Measurements from ENCODE around the gene PMP22. TPM values are rescaled to one million over a fixed set of nuclear protein-coding genes. Genes with fewer than 3 reads are reported as not detected.

PMP22 gene
- total RNA-seq, 1 experiment from 2014 or later = 1.7 TPM

DNA sequence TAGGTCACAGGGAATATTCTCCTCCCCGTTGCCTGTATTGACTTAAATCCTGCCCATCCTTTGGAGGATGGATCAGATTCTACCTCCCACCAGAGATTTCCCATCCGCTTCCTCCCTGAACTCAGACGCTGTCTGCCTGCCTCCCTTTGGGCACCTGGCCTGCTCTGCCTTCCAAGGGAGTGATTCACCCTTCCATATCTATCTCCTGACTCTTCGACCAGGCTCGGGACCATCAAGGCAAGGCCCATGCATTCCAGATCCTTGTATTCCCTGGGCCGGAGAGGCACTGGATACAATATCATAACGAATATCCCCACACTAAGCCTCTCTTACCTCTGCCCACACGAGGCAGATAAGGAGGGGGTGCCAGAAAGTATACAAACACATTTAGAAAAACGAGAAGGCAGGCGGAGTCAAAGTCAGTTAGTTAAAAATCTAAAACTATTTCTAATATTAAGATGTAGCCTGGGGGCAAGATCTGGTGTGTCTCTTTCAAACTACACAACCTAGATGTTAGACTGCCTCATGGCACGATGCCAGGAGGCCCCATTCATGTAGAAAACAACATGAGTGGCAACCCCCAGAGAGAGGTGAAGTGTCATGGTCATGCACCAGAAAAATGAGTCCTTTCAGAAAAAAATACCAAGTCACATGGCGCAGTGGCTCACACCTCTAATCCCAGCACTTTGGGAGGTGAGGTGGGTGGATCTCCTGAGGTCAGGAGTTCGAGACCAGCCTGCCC, 9.2 kb downstream of the PMP22 start:
- CTCF ChIA-PET = no interaction called here
- Mint-ChIP-seq H3K27ac (ENCODE audit: unreplicated experiment) (no peak overlapping the region), H3K27me3 (ENCODE audit: unreplicated experiment) (peaks cover 1% of the 10 kb centered on the region), H3K4me1 (ENCODE audit: low read depth, unreplicated experiment) (no peaks in the 10 kb centered on the region), H3K36me3 (ENCODE audit: insufficient read depth, unreplicated experiment) (no peaks in the 10 kb centered on the region), H3K9me3 (ENCODE audit: low read depth, unreplicated experiment) (peaks cover 4% of the 10 kb centered on the region), H3K4me3 (ENCODE audit: low read depth, unreplicated experiment) (no peak overlapping the region)
- BruUV-seq (replicated peaks) = no TSS peak
- DNase-seq = no peak
- intact Hi-C loops (cut with micrococcal nuclease; ENCODE audit: unreplicated experiment) = no loop called here
- TF ChIP-seq, protein P1, sequence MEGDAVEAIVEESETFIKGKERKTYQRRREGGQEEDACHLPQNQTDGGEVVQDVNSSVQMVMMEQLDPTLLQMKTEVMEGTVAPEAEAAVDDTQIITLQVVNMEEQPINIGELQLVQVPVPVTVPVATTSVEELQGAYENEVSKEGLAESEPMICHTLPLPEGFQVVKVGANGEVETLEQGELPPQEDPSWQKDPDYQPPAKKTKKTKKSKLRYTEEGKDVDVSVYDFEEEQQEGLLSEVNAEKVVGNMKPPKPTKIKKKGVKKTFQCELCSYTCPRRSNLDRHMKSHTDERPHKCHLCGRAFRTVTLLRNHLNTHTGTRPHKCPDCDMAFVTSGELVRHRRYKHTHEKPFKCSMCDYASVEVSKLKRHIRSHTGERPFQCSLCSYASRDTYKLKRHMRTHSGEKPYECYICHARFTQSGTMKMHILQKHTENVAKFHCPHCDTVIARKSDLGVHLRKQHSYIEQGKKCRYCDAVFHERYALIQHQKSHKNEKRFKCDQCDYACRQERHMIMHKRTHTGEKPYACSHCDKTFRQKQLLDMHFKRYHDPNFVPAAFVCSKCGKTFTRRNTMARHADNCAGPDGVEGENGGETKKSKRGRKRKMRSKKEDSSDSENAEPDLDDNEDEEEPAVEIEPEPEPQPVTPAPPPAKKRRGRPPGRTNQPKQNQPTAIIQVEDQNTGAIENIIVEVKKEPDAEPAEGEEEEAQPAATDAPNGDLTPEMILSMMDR (IDR thresholded peaks at IDR 0.05; ENCODE audit: unreplicated experiment) = no peak

DNA sequence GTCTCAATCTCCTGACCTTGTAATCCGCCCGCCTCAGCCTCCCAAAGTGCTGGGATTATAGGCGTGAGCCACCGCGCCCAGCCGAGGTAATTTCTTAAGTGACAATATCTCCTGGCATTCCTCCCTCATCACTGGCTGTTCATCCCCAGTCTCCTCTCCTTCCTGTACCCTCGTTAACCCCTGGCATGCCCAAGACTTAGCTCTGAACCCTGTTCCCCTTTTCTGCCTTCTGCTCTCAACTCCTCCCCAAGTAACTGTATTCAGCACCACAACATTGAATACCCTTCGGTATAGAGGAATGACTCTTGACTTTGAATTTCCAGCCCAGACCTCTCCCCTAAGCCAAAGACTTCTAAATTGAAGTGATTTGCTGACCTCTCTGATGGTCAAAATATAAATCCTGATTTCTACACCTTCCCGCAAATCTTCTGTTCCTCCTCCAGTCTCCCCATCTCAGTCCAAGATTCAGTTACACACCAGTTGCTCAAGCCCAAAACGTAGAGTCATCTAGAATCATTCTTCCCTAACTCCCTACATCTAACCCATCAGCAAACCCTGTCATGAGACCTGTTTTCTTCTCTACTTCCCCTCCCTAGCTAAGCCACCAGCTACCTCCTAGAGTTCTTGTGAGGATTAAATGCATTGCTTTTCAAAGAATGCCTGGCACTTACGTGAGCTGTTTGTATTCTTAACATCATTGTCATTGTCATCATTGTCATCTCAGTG, 14.8 kb downstream of the PMP22 start:
- H3K27me3 Mint-ChIP-seq (ENCODE audit: unreplicated experiment) = no peaks in the 10 kb centered on the region
- BruUV-seq (replicated peaks) = no TSS peak
- no peaks in the 10 kb centered on the region for H3K36me3 Mint-ChIP-seq (ENCODE audit: insufficient read depth, unreplicated experiment)
- DNase-seq = no peak
- H3K4me3 Mint-ChIP-seq (ENCODE audit: low read depth, unreplicated experiment) = no peak overlapping the region
- H3K4me1 Mint-ChIP-seq (ENCODE audit: low read depth, unreplicated experiment) = no peaks in the 10 kb centered on the region
- peaks cover 4% of the 10 kb centered on the region for H3K9me3 Mint-ChIP-seq (ENCODE audit: low read depth, unreplicated experiment)
- CTCF ChIA-PET = interaction anchor here (0.6 kb wide), 1 partner anchor 1428 kb away, joined by 5 read pairs; no protein-coding TSS in a partner anchor
- TF ChIP-seq, protein P1 (IDR thresholded peaks at IDR 0.05; ENCODE audit: unreplicated experiment) = no peak
- no peak overlapping the region for H3K27ac Mint-ChIP-seq (ENCODE audit: unreplicated experiment)
- intact Hi-C loops (cut with micrococcal nuclease; ENCODE audit: unreplicated experiment) = no loop called here

DNA sequence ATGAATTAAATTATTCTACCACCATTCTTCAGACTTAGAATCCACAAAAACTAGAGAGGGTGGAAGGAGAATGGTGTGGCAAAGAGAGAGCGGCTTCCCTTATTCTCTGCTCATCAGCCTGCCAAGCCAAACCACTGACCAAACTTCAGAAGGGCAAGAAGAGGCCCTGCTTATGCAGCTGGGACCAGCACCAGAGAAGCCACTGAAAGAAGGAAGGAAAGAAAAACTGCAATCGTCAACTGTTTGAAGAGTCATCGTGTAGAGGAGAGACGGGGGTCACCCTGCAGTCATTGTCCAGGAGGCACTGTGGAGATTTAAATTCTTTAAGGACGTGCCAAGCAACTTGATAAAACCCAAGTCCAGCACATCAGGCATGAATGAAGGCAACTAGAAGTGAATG, 15.6 kb downstream of the PMP22 start:
- H3K9me3 Mint-ChIP-seq (ENCODE audit: low read depth, unreplicated experiment) = peaks cover 4% of the 10 kb centered on the region
- H3K27ac Mint-ChIP-seq (ENCODE audit: unreplicated experiment) = no peak overlapping the region
- TF ChIP-seq, protein P1 (IDR thresholded peaks at IDR 0.05; ENCODE audit: unreplicated experiment) = no peak
- H3K4me3 Mint-ChIP-seq (ENCODE audit: low read depth, unreplicated experiment) = no peak overlapping the region
- no peak for DNase-seq
- H3K4me1 Mint-ChIP-seq (ENCODE audit: low read depth, unreplicated experiment) = no peaks in the 10 kb centered on the region
- intact Hi-C loops (cut with micrococcal nuclease; ENCODE audit: unreplicated experiment) = no loop called here
- no TSS peak for BruUV-seq (replicated peaks)
- H3K27me3 Mint-ChIP-seq (ENCODE audit: unreplicated experiment) = no peaks in the 10 kb centered on the region
- CTCF ChIA-PET = no interaction called here
- no peaks in the 10 kb centered on the region for H3K36me3 Mint-ChIP-seq (ENCODE audit: insufficient read depth, unreplicated experiment)

DNA sequence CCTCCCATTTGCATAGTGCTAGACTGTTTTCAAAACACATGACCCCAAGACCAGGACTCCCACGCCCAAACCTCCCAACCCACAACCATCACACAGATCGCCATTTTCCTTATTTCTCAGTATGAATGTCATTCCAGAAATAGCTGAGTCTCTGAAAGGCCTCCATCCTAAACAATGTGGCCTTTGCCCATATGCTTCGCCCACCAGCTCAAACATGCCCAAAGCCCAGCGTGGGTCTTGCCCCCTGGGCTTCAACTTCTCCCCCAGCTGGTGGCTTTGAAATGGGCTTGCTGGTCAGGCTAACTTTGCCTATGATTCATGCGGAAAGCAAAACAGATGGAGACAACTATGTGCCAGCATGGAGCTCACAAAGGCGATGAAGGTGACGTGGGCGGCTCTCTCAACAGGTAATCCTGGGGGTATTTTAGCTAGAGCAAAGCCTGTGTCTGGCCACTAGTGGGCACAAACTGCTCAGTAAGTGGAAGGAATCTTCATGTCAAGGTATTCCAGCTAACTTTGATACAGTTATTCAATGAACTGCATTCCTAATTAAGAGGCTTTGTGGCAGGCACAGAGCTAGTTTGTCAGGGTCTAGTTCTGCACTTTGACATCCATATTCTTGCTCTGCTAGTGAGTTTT, 17.1 kb downstream of the PMP22 start:
- no peak for DNase-seq
- no peak overlapping the region for H3K27ac Mint-ChIP-seq (ENCODE audit: unreplicated experiment)
- H3K36me3 Mint-ChIP-seq (ENCODE audit: insufficient read depth, unreplicated experiment) = no peaks in the 10 kb centered on the region
- CTCF ChIA-PET = interaction anchor here (0.6 to 2.2 kb wide), 2 partner anchors 255 to 306 kb away, joined by 9 to 15 read pairs; no protein-coding TSS in a partner anchor
- TF ChIP-seq, protein P1 (IDR thresholded peaks at IDR 0.05; ENCODE audit: unreplicated experiment) = no peak
- no peaks in the 10 kb centered on the region for H3K4me1 Mint-ChIP-seq (ENCODE audit: low read depth, unreplicated experiment)
- no TSS peak for BruUV-seq (replicated peaks)
- H3K4me3 Mint-ChIP-seq (ENCODE audit: low read depth, unreplicated experiment) = no peak overlapping the region
- intact Hi-C loops (cut with micrococcal nuclease; ENCODE audit: unreplicated experiment) = no loop called here
- no peaks in the 10 kb centered on the region for H3K27me3 Mint-ChIP-seq (ENCODE audit: unreplicated experiment)
- no peaks in the 10 kb centered on the region for H3K9me3 Mint-ChIP-seq (ENCODE audit: low read depth, unreplicated experiment)
